Measurements from ENCODE around the gene NSUN3. TPM values are rescaled to one million over a fixed set of nuclear protein-coding genes. Genes with fewer than 3 reads are reported as not detected.

NSUN3 gene
- total and polyA plus RNA-seq, 4 donors, result 5.1 to 61.0 (median 9.3) TPM

DNA sequence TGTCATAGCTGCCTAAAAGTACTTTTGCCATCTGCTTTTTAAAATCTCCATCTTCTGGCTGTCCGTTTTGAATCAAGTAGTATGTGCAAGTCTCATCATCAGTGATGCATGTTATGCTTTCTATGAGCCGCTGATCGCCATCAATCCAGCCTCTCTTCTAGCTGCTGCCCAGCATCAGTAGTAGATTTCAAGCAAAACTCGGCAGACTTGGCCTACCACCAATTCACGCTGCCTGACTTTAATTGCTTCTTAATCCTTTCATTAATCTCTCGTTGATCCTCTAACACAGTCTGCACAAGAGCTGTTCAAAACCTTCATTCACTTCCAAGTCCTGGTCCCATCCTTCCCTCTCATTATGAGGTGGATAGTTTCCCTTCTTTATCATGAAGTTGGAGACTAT is 104.9 kb downstream of the NSUN3 start:
- DNase-seq, result no peak
- no peaks in the 10 kb centered on the region for H3K27me3 ChIP-seq (ENCODE audit: control insufficient read depth in 3 of 3, insufficient read depth in 3 of 3, low read length in 2 of 3)
- no peak overlapping the region for H3K4me3 ChIP-seq
- no peak for ATAC-seq (ENCODE audit: insufficient read depth, low FRiP score)
- 80 to 81% methylated on average over 6 of the region's 6 CpGs for WGBS, 2 donors
- H3K27ac ChIP-seq (ENCODE audit: low read depth in 1 of 2, low read length in 1 of 2), result no peak overlapping the region
- peaks cover 0 to 2% (median 0%) of the 10 kb centered on the region in 4 donors for H3K9me3 ChIP-seq (ENCODE audit: control insufficient read depth in 4 of 4, insufficient read depth in 3 of 4, low read length in 3 of 4)
- H3K4me1 ChIP-seq (ENCODE audit: control insufficient read depth in 5 of 5, insufficient read depth in 5 of 5, low read length in 5 of 5), result no peaks in the 10 kb centered on the region
- H3K9ac ChIP-seq (ENCODE audit: insufficient read depth in 1 of 2, low read length in 2 of 2), result no peak overlapping the region
- H3K36me3 ChIP-seq (ENCODE audit: control insufficient read depth in 4 of 4, insufficient read depth in 4 of 4, low read length in 4 of 4), result no peaks in the 10 kb centered on the region
- TF ChIP-seq, protein P1, sequence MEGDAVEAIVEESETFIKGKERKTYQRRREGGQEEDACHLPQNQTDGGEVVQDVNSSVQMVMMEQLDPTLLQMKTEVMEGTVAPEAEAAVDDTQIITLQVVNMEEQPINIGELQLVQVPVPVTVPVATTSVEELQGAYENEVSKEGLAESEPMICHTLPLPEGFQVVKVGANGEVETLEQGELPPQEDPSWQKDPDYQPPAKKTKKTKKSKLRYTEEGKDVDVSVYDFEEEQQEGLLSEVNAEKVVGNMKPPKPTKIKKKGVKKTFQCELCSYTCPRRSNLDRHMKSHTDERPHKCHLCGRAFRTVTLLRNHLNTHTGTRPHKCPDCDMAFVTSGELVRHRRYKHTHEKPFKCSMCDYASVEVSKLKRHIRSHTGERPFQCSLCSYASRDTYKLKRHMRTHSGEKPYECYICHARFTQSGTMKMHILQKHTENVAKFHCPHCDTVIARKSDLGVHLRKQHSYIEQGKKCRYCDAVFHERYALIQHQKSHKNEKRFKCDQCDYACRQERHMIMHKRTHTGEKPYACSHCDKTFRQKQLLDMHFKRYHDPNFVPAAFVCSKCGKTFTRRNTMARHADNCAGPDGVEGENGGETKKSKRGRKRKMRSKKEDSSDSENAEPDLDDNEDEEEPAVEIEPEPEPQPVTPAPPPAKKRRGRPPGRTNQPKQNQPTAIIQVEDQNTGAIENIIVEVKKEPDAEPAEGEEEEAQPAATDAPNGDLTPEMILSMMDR (IDR thresholded peaks at IDR 0.05; ENCODE audit: control extremely low read depth, extremely low read depth), result no peak

DNA sequence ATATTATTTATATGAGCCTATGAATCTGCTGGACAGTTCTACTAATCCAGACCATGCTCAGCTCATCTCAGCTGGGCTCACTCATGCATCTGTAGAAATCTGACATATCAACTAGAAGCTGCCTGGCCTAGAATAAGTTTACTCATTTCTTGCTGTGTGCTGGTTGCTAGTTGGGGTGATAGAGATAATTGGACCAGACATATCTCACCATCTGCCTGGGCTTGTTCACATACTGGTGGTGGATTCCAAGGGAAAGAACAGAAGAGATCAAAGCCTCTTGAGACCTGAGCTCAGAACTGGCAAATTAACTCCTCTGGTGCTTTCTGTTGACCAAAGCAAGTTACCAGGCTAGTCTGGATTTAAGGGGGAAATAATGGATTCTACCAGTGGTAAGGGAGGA is 109.1 kb downstream of the NSUN3 start:
- no peak for ATAC-seq (ENCODE audit: insufficient read depth, low FRiP score)
- TF ChIP-seq, protein P1 (IDR thresholded peaks at IDR 0.05; ENCODE audit: control extremely low read depth, extremely low read depth), result no peak
- Histone ChIP-seq H3K36me3 (ENCODE audit: control insufficient read depth in 4 of 4, insufficient read depth in 4 of 4, low read length in 4 of 4) (no peaks in the 10 kb centered on the region), H3K9ac (ENCODE audit: insufficient read depth in 1 of 2, low read length in 2 of 2) (no peak overlapping the region), H3K9me3 (ENCODE audit: control insufficient read depth in 4 of 4, insufficient read depth in 3 of 4, low read length in 3 of 4) (peaks cover 0 to 2% (median 0%) of the 10 kb centered on the region in 4 donors), H3K4me3 (no peak overlapping the region), H3K27me3 (ENCODE audit: control insufficient read depth in 3 of 3, insufficient read depth in 3 of 3, low read length in 2 of 3) (no peaks in the 10 kb centered on the region), H3K4me1 (ENCODE audit: control insufficient read depth in 5 of 5, insufficient read depth in 5 of 5, low read length in 5 of 5) (no peaks in the 10 kb centered on the region), H3K27ac (ENCODE audit: low read depth in 1 of 2, low read length in 1 of 2) (no peak overlapping the region)
- DNase-seq, result no peak

DNA sequence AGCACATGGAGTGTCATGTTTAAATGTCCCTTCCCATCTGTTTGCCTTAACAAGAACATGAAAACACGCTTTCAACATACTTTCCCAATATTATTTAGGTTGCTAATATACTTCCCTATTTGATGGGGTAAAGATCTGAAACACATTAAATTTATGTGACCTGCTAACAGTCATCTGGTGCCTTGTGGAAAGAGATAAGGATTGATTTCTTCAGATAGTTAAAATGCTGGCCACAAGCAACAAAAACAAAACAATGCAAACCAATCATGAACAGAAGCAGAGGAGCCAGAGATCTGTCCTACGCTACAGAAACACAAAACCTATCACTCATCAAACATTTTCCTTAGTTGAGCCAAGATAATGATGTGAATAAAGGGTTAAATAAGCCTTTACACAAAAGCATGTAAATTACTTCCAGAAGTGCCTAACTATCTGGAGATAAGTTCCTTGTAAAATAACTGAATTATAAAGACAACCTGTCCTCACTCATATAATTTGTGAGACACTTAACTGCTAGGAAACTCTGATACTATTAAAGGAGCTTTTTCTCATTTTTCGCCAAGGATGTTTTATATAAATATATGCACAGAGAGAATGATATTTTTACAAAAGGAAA is 109.9 kb downstream of the NSUN3 start:
- no peak overlapping the region for H3K9ac ChIP-seq (ENCODE audit: insufficient read depth in 1 of 2, low read length in 2 of 2)
- no peaks in the 10 kb centered on the region for H3K4me1 ChIP-seq (ENCODE audit: control insufficient read depth in 5 of 5, insufficient read depth in 5 of 5, low read length in 5 of 5)
- TF ChIP-seq, protein P1 (IDR thresholded peaks at IDR 0.05; ENCODE audit: control extremely low read depth, extremely low read depth), result no peak
- H3K36me3 ChIP-seq (ENCODE audit: control insufficient read depth in 4 of 4, insufficient read depth in 4 of 4, low read length in 4 of 4), result no peaks in the 10 kb centered on the region
- no peak for DNase-seq
- H3K4me3 ChIP-seq, result no peak overlapping the region
- 72 to 74% methylated on average over 3 of the region's 3 CpGs for WGBS, 2 donors
- H3K9me3 ChIP-seq (ENCODE audit: control insufficient read depth in 4 of 4, insufficient read depth in 3 of 4, low read length in 3 of 4), result peaks cover 0 to 2% (median 0%) of the 10 kb centered on the region in 4 donors
- H3K27ac ChIP-seq (ENCODE audit: low read depth in 1 of 2, low read length in 1 of 2), result no peak overlapping the region
- ATAC-seq (ENCODE audit: insufficient read depth, low FRiP score), result no peak
- H3K27me3 ChIP-seq (ENCODE audit: control insufficient read depth in 3 of 3, insufficient read depth in 3 of 3, low read length in 2 of 3), result no peaks in the 10 kb centered on the region

All from lung (tissue), 12 donors.